Naive thymus-derived CD4-positive, alpha-beta T cell (primary cell): Measurements from ENCODE around the gene TSPAN14. TPM values are rescaled to one million over a fixed set of nuclear protein-coding genes. Genes with fewer than 3 reads are reported as not detected.

Experiments used
- ATAC-seq: fragments of 150-1000 bp; cut with Tn5 transposase; 2 replicates; pipeline ENCODE4 v1.10.0; 2021; ENCODE audit warnings: mild to moderate bottlenecking, moderate library complexity
- CTCF ChIA-PET: fragments of 350-600 bp; sonication (Branson Sonifier 250); formaldehyde crosslinking; loops from one replicate; lab custom pipeline; 2021; ENCODE audit warnings: antibody characterized with exemption; lab: Charles Lee
- POLR2A ChIA-PET: fragments of 350-600 bp; sonication (Branson Sonifier 250); formaldehyde crosslinking; loops from one replicate; lab custom pipeline; 2021; ENCODE audit warnings: antibody characterized with exemption, inconsistent platforms; lab: Charles Lee
- DNase-seq, 9 donors: peaks; one replicate each; pipeline versions ENCODE4 v3.0.0 to v3.0.0-alpha.2; 2020 to 2022; ENCODE audit warnings: mixed read lengths in 1 of 9
- H3K27ac ChIP-seq: one replicate; pipeline ENCODE4 v1.7.0; 2013; ENCODE audit warnings: mild to moderate bottlenecking, low read depth, low read length, moderate library complexity
- H3K27me3 ChIP-seq, 2 donors: one replicate each; pipeline ENCODE4 v1.7.0; 2013; ENCODE audit warnings: low read length in 2 of 2, mild to moderate bottlenecking in 2 of 2, moderate library complexity in 2 of 2; ENCODE audit not compliant: control insufficient read depth in 2 of 2, insufficient read depth in 2 of 2
- H3K36me3 ChIP-seq, 3 experiments: 1 replicate in 2 of 3; 2 replicates in 1 of 3; pipeline ENCODE4 v1.7.0; 2013; ENCODE audit warnings: low read length in 3 of 3, mild to moderate bottlenecking in 3 of 3, moderate library complexity in 1 of 3; ENCODE audit not compliant: insufficient read depth in 3 of 3, control insufficient read depth in 2 of 3
- H3K4me1 ChIP-seq, 2 donors: one replicate each; pipeline ENCODE4 v1.7.0; 2013; ENCODE audit warnings: low read length in 2 of 2, mild to moderate bottlenecking in 2 of 2, moderate library complexity in 1 of 2; ENCODE audit not compliant: control insufficient read depth in 2 of 2, insufficient read depth in 2 of 2
- H3K4me3 ChIP-seq: 2 replicates; pipeline ENCODE4 v1.7.0; 2013; ENCODE audit warnings: mild to moderate bottlenecking, low read length
- H3K9me3 ChIP-seq, 3 experiments: 1 replicate in 2 of 3; 2 replicates in 1 of 3; pipeline ENCODE4 v1.7.0; 2013; ENCODE audit warnings: low read length in 3 of 3; ENCODE audit not compliant: control insufficient read depth in 2 of 3
- H3K27ac Mint-ChIP-seq, 9 donors: one replicate each; pipeline ENCODE4 v1.8.0; 2020 to 2022; ENCODE audit warnings: mixed read lengths in 9 of 9, mild to moderate bottlenecking in 8 of 9, moderate library complexity in 5 of 9, inconsistent platforms in 2 of 9
- H3K27me3 Mint-ChIP-seq, 5 donors: one replicate each; pipeline ENCODE4 v1.8.0; 2021 to 2022; ENCODE audit warnings: mixed read lengths in 5 of 5, mild to moderate bottlenecking in 1 of 5
- H3K36me3 Mint-ChIP-seq, 5 donors: one replicate each; pipeline ENCODE4 v1.8.0; 2020 to 2022; ENCODE audit warnings: mixed read lengths in 5 of 5, mild to moderate bottlenecking in 3 of 5, inconsistent platforms in 1 of 5
- H3K4me1 Mint-ChIP-seq, 7 donors: one replicate each; pipeline ENCODE4 v1.8.0; 2020 to 2022; ENCODE audit warnings: mixed read lengths in 7 of 7, mild to moderate bottlenecking in 3 of 7, inconsistent platforms in 1 of 7
- H3K4me3 Mint-ChIP-seq, 10 donors: one replicate each; pipeline ENCODE4 v1.8.0; 2020 to 2022; ENCODE audit warnings: mild to moderate bottlenecking in 10 of 10, mixed read lengths in 10 of 10, moderate library complexity in 6 of 10, inconsistent platforms in 2 of 10
- H3K9me3 Mint-ChIP-seq, 11 donors: one replicate each; pipeline ENCODE4 v1.8.0; 2020 to 2022; ENCODE audit warnings: mixed read lengths in 11 of 11, mild to moderate bottlenecking in 4 of 11, inconsistent platforms in 1 of 11, moderate library complexity in 1 of 11
- intact Hi-C, 2 donors: fragments of 100-400 bp; cut with micrococcal nuclease; formaldehyde crosslinking; loops; one replicate each; pipeline ENCODE4 v1.15.1; 2023
- polyA plus RNA-seq, 2 donors: library from polyadenylated mRNA; unstranded; fragments of 300-500 nt; fragmentation: Illumina TruSeq; gene quantifications; one replicate each; pipeline ENCODE4 v1.2.3, GENCODE V29; 2021
- total RNA-seq, 6 experiments: library from RNA in 5 of 6; stranded (reverse) in 5 of 6; gene quantifications; 1 replicate in 5 of 6; 2 replicates in 1 of 6; pipeline ENCODE4 v1.2.3 and lab custom pipeline; 2021 to 2026

Gene TSPAN14
- total and polyA plus RNA-seq, 7 experiments from 2014 or later = 135 to 386 (median 161) TPM

DNA sequence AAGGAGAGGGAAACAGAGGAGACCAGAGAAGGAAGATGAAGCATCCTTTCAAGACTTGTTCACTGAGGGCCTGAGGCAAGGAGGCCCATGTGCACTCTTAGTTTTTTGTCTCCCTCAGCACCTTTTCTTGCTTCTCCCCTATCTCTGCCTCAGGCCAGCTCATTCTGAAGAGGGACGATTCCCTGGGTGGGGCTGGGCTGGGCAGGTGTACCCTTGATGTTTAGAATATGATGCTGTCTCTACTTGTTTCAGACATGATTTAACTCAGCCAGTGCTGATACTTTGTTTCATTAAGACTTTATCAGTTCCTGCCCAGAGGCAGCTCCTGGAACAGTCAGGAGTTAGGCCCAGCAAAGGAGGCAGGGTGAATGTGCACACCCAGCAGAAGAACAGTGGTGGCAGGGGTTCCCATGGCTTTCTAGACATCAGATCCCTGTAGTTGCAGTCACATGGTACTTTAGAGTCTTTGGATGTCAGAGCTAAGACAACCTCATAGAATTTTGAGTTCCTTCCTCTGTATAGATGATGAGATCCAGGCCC is 42.4 kb upstream of the TSPAN14 start:
- CTCF ChIA-PET = no interaction called here
- Mint-ChIP-seq H3K4me1 (peaks cover 32 to 61% (median 45%) of the 10 kb centered on the region in 7 donors), H3K4me3 (no peak overlapping the region), H3K36me3 (peaks cover 0 to 8% (median 0%) of the 10 kb centered on the region in 5 donors), H3K27ac (peak overlapping the region in 1 of 9 donors; percentile 4), H3K9me3 (no peaks in the 10 kb centered on the region), H3K27me3 (peaks cover 0 to 12% (median 0%) of the 10 kb centered on the region in 5 donors)
- Histone ChIP-seq H3K27ac (no peak overlapping the region), H3K36me3 (peaks cover 0 to 8% (median 0%) of the 10 kb centered on the region in 3 experiments), H3K9me3 (no peaks in the 10 kb centered on the region), H3K4me3 (no peak overlapping the region), H3K4me1 (peaks cover 0 to 10% of the 10 kb centered on the region in 2 donors), H3K27me3 (no peaks in the 10 kb centered on the region)
- ATAC-seq = no peak
- no peak for DNase-seq
- POLR2A ChIA-PET = no interaction called here
- intact Hi-C loops = no loop called here

DNA sequence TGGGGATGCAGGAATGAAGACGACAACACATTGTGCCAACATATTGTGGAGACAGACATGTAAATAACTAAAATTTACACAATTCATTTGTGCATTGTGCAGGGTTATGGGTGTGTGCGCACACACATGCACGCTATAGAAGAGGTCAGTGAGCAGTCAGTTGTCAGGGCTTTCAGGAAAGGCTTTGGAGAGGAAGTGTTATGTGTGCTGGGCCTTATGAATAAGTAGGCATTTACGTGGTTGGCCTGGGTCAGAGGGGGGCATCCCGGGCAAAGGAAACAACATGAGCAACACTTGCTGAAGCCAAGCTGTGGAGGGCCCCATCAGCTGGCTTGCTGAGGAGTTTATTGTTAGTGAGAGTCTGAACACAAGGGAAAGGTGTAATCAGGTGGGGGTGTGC is 41.6 kb upstream of the TSPAN14 start:
- H3K36me3 Mint-ChIP-seq = peaks cover 0 to 8% (median 0%) of the 10 kb centered on the region in 5 donors

DNA sequence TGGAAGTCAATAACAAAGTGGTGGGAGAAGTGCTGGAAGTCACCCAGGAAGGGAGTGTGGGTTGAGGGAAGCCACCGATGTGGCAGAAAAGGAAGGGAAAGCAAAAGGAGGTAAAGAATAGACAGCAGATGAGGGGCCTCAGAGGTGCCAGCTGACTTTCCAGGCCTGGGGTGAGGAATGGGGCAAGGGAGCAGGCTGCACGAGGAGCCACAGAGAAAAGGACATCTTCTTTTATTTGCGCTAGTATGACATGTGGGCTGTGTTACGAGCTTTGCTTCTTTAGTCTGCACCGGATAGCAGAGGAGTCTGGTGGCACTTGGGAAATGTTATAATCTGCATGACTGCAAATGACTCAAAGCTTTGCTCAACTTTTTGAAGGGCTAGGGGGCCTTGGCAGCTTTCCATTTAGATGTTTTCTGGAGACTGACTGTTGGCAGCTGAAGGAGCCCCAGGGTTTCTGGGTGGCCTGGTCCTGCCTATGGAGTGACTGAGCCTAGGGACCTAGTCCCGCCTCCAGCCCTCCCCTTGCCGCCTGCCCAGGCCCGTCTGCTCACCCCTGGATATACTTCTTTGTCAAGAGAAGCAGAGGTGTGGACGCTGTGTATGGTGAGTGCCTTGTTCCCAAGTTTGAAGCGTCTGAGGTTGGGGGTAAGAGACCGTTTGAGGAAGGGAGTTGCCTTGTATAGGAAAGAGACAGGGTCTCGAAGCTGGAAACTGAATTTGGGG is 40.7 kb upstream of the TSPAN14 start:
- peak overlapping the region in 2 of 9 donors; percentile 9 to 58 for H3K27ac Mint-ChIP-seq
- no peak overlapping the region for H3K4me3 ChIP-seq
- ATAC-seq (peak; percentile 18), DNase-seq (no peak)
- H3K27me3 ChIP-seq = no peaks in the 10 kb centered on the region
- H3K4me3 Mint-ChIP-seq = peak overlapping the region in 2 of 10 donors; percentile 3 to 16
- intact Hi-C loops = no loop called here
- no peaks in the 10 kb centered on the region for H3K9me3 Mint-ChIP-seq
- peaks cover 0 to 3% (median 0%) of the 10 kb centered on the region in 3 experiments for H3K36me3 ChIP-seq
- peaks cover 0 to 8% (median 0%) of the 10 kb centered on the region in 5 donors for H3K36me3 Mint-ChIP-seq
- H3K9me3 ChIP-seq = no peaks in the 10 kb centered on the region
- CTCF ChIA-PET = interaction anchor here (0.6 to 1.0 kb wide), 2 partner anchors 36 to 262 kb away, joined by 3 read pairs; no protein-coding TSS in a partner anchor
- POLR2A ChIA-PET = interaction anchor here (0.8 kb wide), 1 partner anchor 47 kb away, joined by 3 read pairs; no protein-coding TSS in a partner anchor
- peaks cover 0 to 7% of the 10 kb centered on the region in 2 donors for H3K4me1 ChIP-seq
- no peak overlapping the region for H3K27ac ChIP-seq
- H3K27me3 Mint-ChIP-seq = peaks cover 0 to 3% (median 0%) of the 10 kb centered on the region in 5 donors
- peaks cover 24 to 53% (median 42%) of the 10 kb centered on the region in 7 donors for H3K4me1 Mint-ChIP-seq

More for the DNA sequence above, 41.6 kb upstream of the TSPAN14 start:
- no peaks in the 10 kb centered on the region for H3K9me3 ChIP-seq
- DNase-seq (no peak), ATAC-seq (no peak)
- no peaks in the 10 kb centered on the region for H3K27me3 ChIP-seq
- no peak overlapping the region for H3K27ac ChIP-seq
- peaks cover 0 to 8% (median 0%) of the 10 kb centered on the region in 3 experiments for H3K36me3 ChIP-seq
- POLR2A ChIA-PET = no interaction called here
- H3K27ac Mint-ChIP-seq = no peak overlapping the region
- H3K9me3 Mint-ChIP-seq = no peaks in the 10 kb centered on the region
- no peak overlapping the region for H3K4me3 ChIP-seq
- peaks cover 0 to 8% (median 0%) of the 10 kb centered on the region in 5 donors for H3K27me3 Mint-ChIP-seq
- peak overlapping the region in 1 of 10 donors; percentile 49 for H3K4me3 Mint-ChIP-seq
- CTCF ChIA-PET = interaction anchor here (1.0 kb wide), 1 partner anchor 35 kb away, joined by 3 read pairs; no protein-coding TSS in a partner anchor
- intact Hi-C loops = no loop called here
- peaks cover 30 to 60% (median 47%) of the 10 kb centered on the region in 7 donors for H3K4me1 Mint-ChIP-seq
- H3K4me1 ChIP-seq = peaks cover 0 to 10% of the 10 kb centered on the region in 2 donors

DNA sequence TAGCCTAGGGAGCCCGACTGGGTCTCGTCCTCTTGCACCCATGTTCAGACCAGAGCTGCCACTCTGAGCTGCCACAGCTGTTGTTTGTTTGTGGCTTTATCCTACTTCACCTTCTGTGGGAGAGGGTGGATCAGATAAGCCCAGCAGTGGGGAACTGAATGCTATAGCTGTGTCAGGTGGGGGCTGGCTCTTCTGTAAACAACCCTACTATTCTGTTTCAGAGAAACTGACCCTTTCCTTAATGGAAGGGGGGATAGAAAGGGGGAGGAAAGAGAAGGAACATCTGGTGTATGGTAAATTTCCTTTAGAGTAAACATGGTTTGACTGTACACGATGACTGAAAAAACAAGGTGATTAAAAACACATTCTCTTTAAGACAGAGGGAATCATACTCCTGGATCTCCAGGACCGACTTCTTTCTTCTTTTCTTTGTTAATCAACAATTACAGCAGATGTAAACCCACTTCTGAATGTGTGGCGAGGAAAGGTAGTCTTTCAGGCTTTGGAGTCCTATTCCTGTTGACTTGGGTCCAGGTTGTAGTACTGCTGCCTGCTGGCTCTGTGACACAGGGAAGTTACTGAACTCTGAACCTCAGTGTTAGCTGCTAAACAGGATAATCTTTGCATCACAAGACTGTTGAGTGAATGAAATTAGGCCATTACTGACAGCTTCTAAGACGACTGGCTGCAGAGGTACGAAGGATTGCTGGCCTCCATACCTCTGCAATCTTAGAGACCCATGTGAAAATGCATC is 39.8 kb upstream of the TSPAN14 start:
- Histone ChIP-seq H3K4me1 (peaks cover 0 to under 1% of the 10 kb centered on the region in 2 donors), H3K4me3 (no peak overlapping the region), H3K27ac (no peak overlapping the region), H3K27me3 (no peaks in the 10 kb centered on the region), H3K9me3 (no peaks in the 10 kb centered on the region), H3K36me3 (no peaks in the 10 kb centered on the region)
- ChIA-PET POLR2A (interaction anchor here (0.8 kb wide), 1 partner anchor 46 kb away, joined by 3 read pairs; no protein-coding TSS in a partner anchor), CTCF (no interaction called here)
- ATAC-seq = no peak
- intact Hi-C loops = no loop called here
- peaks cover 21 to 48% (median 38%) of the 10 kb centered on the region in 7 donors for H3K4me1 Mint-ChIP-seq
- peak overlapping the region in 1 of 9 donors; percentile 12 for H3K27ac Mint-ChIP-seq
- H3K27me3 Mint-ChIP-seq = no peaks in the 10 kb centered on the region
- no peak for DNase-seq
- no peaks in the 10 kb centered on the region for H3K9me3 Mint-ChIP-seq
- H3K36me3 Mint-ChIP-seq = peaks cover 0 to 8% (median 0%) of the 10 kb centered on the region in 5 donors
- no peak overlapping the region for H3K4me3 Mint-ChIP-seq

DNA sequence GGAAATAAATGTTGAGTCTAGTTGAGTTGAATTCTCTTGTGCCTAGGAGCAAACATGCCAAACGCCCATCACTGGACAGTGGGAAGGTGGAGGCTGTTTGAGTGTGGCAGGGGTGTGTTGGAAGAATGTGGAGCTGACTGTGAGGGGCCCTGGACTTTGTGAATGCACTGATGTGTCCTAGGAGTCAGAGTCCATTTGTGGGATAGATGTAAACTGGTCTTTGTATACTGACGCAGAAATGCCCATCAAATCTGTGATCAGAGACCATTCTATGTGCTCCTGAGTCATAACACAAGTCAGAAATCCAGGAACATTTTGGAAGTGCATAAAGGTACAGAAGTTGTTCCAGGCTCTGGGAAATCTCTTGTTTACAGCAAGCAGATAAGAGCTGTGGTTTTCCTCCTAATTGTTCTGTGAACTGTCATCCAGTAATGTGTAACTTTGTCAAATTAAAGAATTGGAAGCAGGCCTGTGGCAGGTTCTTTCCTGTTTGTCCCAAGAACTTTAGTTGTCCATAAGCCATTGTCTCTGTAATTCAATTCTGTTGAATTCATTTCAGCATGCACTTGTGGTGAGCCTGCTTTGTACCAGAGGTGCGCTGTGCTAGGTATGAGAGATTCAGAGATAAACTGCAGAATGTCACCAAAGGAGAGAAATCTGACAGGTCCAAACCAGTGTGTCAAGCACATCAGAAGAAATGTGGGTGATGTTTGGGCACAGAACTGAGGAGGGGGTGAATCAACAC is 38.2 kb upstream of the TSPAN14 start:
- Histone ChIP-seq H3K27ac (no peak overlapping the region), H3K4me3 (no peak overlapping the region), H3K27me3 (no peaks in the 10 kb centered on the region), H3K9me3 (no peaks in the 10 kb centered on the region), H3K36me3 (no peaks in the 10 kb centered on the region), H3K4me1 (no peaks in the 10 kb centered on the region)
- Mint-ChIP-seq H3K27me3 (no peaks in the 10 kb centered on the region), H3K27ac (peak overlapping the region in 1 of 9 donors; percentile 53), H3K36me3 (peaks cover 0 to 9% (median 0%) of the 10 kb centered on the region in 5 donors), H3K4me1 (peaks cover 15 to 35% (median 24%) of the 10 kb centered on the region in 7 donors), H3K4me3 (no peak overlapping the region), H3K9me3 (no peaks in the 10 kb centered on the region)
- CTCF ChIA-PET = no interaction called here
- POLR2A ChIA-PET = no interaction called here
- ATAC-seq = no peak
- DNase-seq = no peak
- intact Hi-C loops = no loop called here
